Heart left ventricle (tissue), 16 donors: ENCODE measurements around the gene SURF6. TPM values are rescaled to one million over a fixed set of nuclear protein-coding genes. Genes with fewer than 3 reads are reported as not detected.

Experiments
- ATAC-seq, 4 donors: fragments of 200-7000 bp; cut with Tn5 transposase; one replicate each; pipeline ENCODE4 v1.9.1; 2020 to 2022; ENCODE audit warnings: moderate library complexity in 4 of 4, mild to moderate bottlenecking in 3 of 4, moderate number of reproducible peaks in 1 of 4
- DNase-seq, 5 donors: peaks; one replicate each; pipeline ENCODE4 v3.0.0-alpha.2; 2020
- H3K27ac ChIP-seq, 12 donors: fragments of 200-600 bp; sonication (generic) in 4 of 12; one replicate each; pipeline versions ENCODE4 v1.5.0 to v1.8.0; 2016 to 2022; ENCODE audit warnings: mild to moderate bottlenecking in 2 of 12
- H3K27me3 ChIP-seq, 9 donors: fragments of 200-600 bp; sonication (generic) in 2 of 9; one replicate each; pipeline versions ENCODE4 v1.5.1 to v1.8.0; 2016 to 2022; ENCODE audit warnings: mild to moderate bottlenecking in 3 of 9
- H3K36me3 ChIP-seq, 9 donors: fragments of 200-600 bp; sonication (generic) in 2 of 9; one replicate each; pipeline versions ENCODE4 v1.5.0 to v1.8.0; 2018 to 2022; ENCODE audit warnings: mild to moderate bottlenecking in 2 of 9
- H3K4me1 ChIP-seq, 12 donors: fragments of 200-600 bp; sonication (generic) in 4 of 12; one replicate each; pipeline versions ENCODE4 v1.5.0 to v1.8.0; 2016 to 2022; ENCODE audit warnings: mild to moderate bottlenecking in 3 of 12
- H3K4me3 ChIP-seq, 12 donors: fragments of 200-600 bp; sonication (generic) in 4 of 12; one replicate each; pipeline versions ENCODE4 v1.5.0 to v1.8.0; 2017 to 2022; ENCODE audit warnings: mild to moderate bottlenecking in 9 of 12, moderate library complexity in 4 of 12
- H3K9me3 ChIP-seq, 12 donors: fragments of 200-600 bp; sonication (generic) in 4 of 12; one replicate each; pipeline versions ENCODE4 v1.5.0 to v1.8.0; 2016 to 2022; ENCODE audit warnings: mild to moderate bottlenecking in 1 of 12
- CTCF ChIP-seq, 12 donors: fragments of 200-600 bp; sonication (generic) in 4 of 12; IDR thresholded peaks; one replicate each; pipeline versions ENCODE4 v1.5.0 to v1.8.0; 2018 to 2022; ENCODE audit warnings: antibody characterized with exemption in 12 of 12, mild to moderate bottlenecking in 5 of 12
- POLR2A ChIP-seq, 2 donors: fragments of 450-650 bp; IDR thresholded peaks; one replicate each; pipeline ENCODE4 v1.6.1; 2017; ENCODE audit warnings: antibody characterized with exemption in 2 of 2, mild to moderate bottlenecking in 2 of 2, moderate library complexity in 2 of 2
- WGBS, 4 donors: extraction: QIAGEN DNeasy Blood & Tissue Kit in 2 of 4; methylation state at CpG; one replicate each; pipeline versions ENCODE4 v1.1.5 to v1.1.7; 2013 to 2018; 5-methylcytosine and 5-hydroxymethylcytosine counted together
- intact Hi-C, 10 donors: fragments of 100-400 bp; cut with DNase I; formaldehyde crosslinking; loops; one replicate each; pipeline versions ENCODE4 v1.11.1 to v1.14.2; 2022
- polyA plus RNA-seq, 2 donors: library from polyadenylated mRNA; stranded (reverse); fragments of 200-250 nt; gene quantifications; one replicate each; pipeline ENCODE4 v1.2.3, GENCODE V29; 2013
- total RNA-seq, 9 donors: library from RNA; depleted of rRNA in 2 of 9; stranded (reverse); fragments of >200 nt in 2 of 9; fragmentation: NEBNext Ultra II Directional in 3 of 9; extraction: Animal tissue kit (Norgen Biotek cat#: 25700) in 3 of 9; gene quantifications; one replicate each; pipeline versions ENCODE4 v1.1.0 to v1.2.4, GENCODE V29; 2016 to 2023
- donor health status: ischemic (EF 13 %, LVEDD 7.1; RV severe dilation, severe dysfunction).
- donor health status: healthy with polysubstance abuse.
- donor health status: DM: no; HTN: yes; CAD: no.
- donor health status: DM: no; HTN: no; CAD: no.
- donor health status: ischemic (EF 25% LVEDD 6.9; RV normal size, moderate dysfunction).
- donor health status: ischemic (EF 25% LVEDD 5.7; RV mildly dilated, moderate dysfunction).
- donor health status: healthy.
- donor health status: DM: yes; HTN: yes; CAD: no.
- donor health status: ischemic (EF 35%, LVEDD 5.7; RV mildly dilated, moderate dysfunction).
- donor health status: nonischemic (EF 11% LVEDD 7.7; RV severe dilation, severe dysfunction).
- donor health status: DM: yes; HTN: yes; CAD: no.
- donor health status: PGD.
- donor health status: ischemic (EF 29% LVEDD 5.4; RV normal size, mild dysfunction).
- donor health status: nonischemic (EF 23%, LVEDD 6.1; RV moderate dilation, normal function).

The SURF6 gene
- total and polyA plus RNA-seq, 11 donors = 9.2 to 19.6 (median 11.1) TPM

- ATAC-seq = no peak
- intact Hi-C loops = loop anchor here in 2 of 10 donors (2.0 to 5.0 kb wide), 2 partner anchors 19 to 130 kb away; partner anchors contain the start of genes STKLD1 (in 1 of the 2) and SURF4 (in 1 of the 2)
- Histone ChIP-seq H3K27ac (no peak overlapping the region), H3K27me3 (no peaks in the 10 kb centered on the region), H3K9me3 (no peaks in the 10 kb centered on the region), H3K36me3 (peaks cover 0 to 47% (median 40%) of the 10 kb centered on the region in 9 donors), H3K4me3 (peak overlapping the region in 4 of 12 donors; percentile 4 to 97 (median 88)), H3K4me1 (peaks cover 3 to 50% (median 26%) of the 10 kb centered on the region in 12 donors)
- 82 to 87% (median 85%) methylated on average over 12 to 14 of the region's 14 CpGs for WGBS, 4 donors
- no peak for DNase-seq
- no peak for TF ChIP-seq POLR2A (IDR thresholded peaks at IDR 0.05)
- TF ChIP-seq CTCF (IDR thresholded peaks at IDR 0.05) = no peak
Measured at GRCh38 chr9:133357656-133358055, 21.7 kb upstream of the SURF6 start.

GRCh38 chr9:133356391-133357091, 20.6 kb upstream of the SURF6 start, which contains the start of the genes SURF1 and SURF2:
SURF1 (minus strand) TSS chr9:133356487; CDS start chr9:133356453, 34 bp downstream.
SURF2 (plus strand) TSS chr9:133356550; CDS start chr9:133356593, 43 bp downstream.
- Histone ChIP-seq H3K9me3 (no peaks in the 10 kb centered on the region), H3K4me1 (peaks cover 3 to 50% (median 26%) of the 10 kb centered on the region in 12 donors), H3K4me3 (peak within 1 kb of the TSS; percentile 58 to 97 (median 86)), H3K27me3 (no peaks in the 10 kb centered on the region), H3K27ac (peak within 1 kb of the TSS in 11 of 12 donors; percentile 65 to 89 (median 78)), H3K36me3 (peaks cover 0 to 47% (median 40%) of the 10 kb centered on the region in 9 donors)
- intact Hi-C loops = loop anchor here in 2 of 10 donors (2.0 to 5.0 kb wide), 2 partner anchors 20 to 131 kb away; partner anchors contain the start of genes STKLD1 (in 1 of the 2) and SURF4 (in 1 of the 2)
- ATAC-seq (peak; percentile 63 to 94 (median 90)), DNase-seq (peak; percentile 88 to 94 (median 91))
- TF ChIP-seq CTCF (IDR thresholded peaks at IDR 0.05) (no peak), POLR2A (IDR thresholded peaks at IDR 0.05) (peak; percentile 13 to 87)
- WGBS, 4 donors = 1 to 4% (median 2%) methylated on average over 50 to 78 of the region's 78 CpGs

GRCh38 chr9:133355881-133356357, 19.9 kb upstream of the SURF6 start:
- Histone ChIP-seq H3K36me3 (peaks cover 0 to 47% (median 40%) of the 10 kb centered on the region in 9 donors), H3K4me1 (peaks cover 3 to 50% (median 26%) of the 10 kb centered on the region in 12 donors), H3K27ac (peak overlapping the region in 11 of 12 donors; percentile 65 to 89 (median 78)), H3K27me3 (no peaks in the 10 kb centered on the region), H3K9me3 (no peaks in the 10 kb centered on the region), H3K4me3 (peak overlapping the region; percentile 58 to 97 (median 86))
- TF ChIP-seq POLR2A (IDR thresholded peaks at IDR 0.05) (no peak), CTCF (IDR thresholded peaks at IDR 0.05) (no peak)
- peak in 1 of 4 donors; percentile 21 for ATAC-seq
- WGBS, 4 donors = 0% methylated on average over 16 to 31 of the region's 31 CpGs
- DNase-seq = no peak
- intact Hi-C loops = loop anchor here in 2 of 10 donors (2.0 to 5.0 kb wide), 2 partner anchors 21 to 131 kb away; partner anchors contain the start of genes STKLD1 (in 1 of the 2) and SURF4 (in 1 of the 2)

GRCh38 chr9:133354766-133355165, 18.8 kb upstream of the SURF6 start:
- intact Hi-C loops = loop anchor here in 1 of 10 donors (5.0 kb wide), 1 partner anchor 133 kb away; no protein-coding TSS in a partner anchor
- peaks cover 0 to 47% (median 42%) of the 10 kb centered on the region in 9 donors for H3K36me3 ChIP-seq
- ATAC-seq (no peak), DNase-seq (no peak)
- H3K9me3 ChIP-seq = no peaks in the 10 kb centered on the region
- H3K4me1 ChIP-seq = peaks cover 3 to 45% (median 29%) of the 10 kb centered on the region in 12 donors
- no peaks in the 10 kb centered on the region for H3K27me3 ChIP-seq
- TF ChIP-seq POLR2A (IDR thresholded peaks at IDR 0.05) = no peak
- 77 to 94% (median 87%) methylated on average over 2 to 7 of the region's 7 CpGs for WGBS, 4 donors
- H3K27ac ChIP-seq = no peak overlapping the region
- H3K4me3 ChIP-seq = peak overlapping the region in 2 of 12 donors; percentile 96 to 97
